Rectal smooth muscle tissue (tissue), 1 donor: ENCODE data around the gene USHBP1.

Source experiments
- H3K27ac ChIP-seq: one replicate; pipeline ENCODE4 v1.7.0; 2013; ENCODE audit warnings: low read depth, low read length, inconsistent platforms
- H3K27me3 ChIP-seq: one replicate; pipeline ENCODE4 v1.7.0; 2013; ENCODE audit warnings: low read length; ENCODE audit not compliant: control insufficient read depth, insufficient read depth
- H3K36me3 ChIP-seq: one replicate; pipeline ENCODE4 v1.7.0; 2013; ENCODE audit warnings: low read length; ENCODE audit not compliant: control insufficient read depth, insufficient read depth
- H3K4me1 ChIP-seq: one replicate; pipeline ENCODE4 v1.7.0; 2013; ENCODE audit warnings: low read length; ENCODE audit not compliant: control insufficient read depth, insufficient read depth
- H3K4me3 ChIP-seq: one replicate; pipeline ENCODE4 v1.7.0; 2013; ENCODE audit warnings: low read length
- H3K9ac ChIP-seq: one replicate; pipeline ENCODE4 v1.7.0; 2013; ENCODE audit warnings: low read length

Gene USHBP1

GRCh38 chr19:17205237-17206140 lies 59.1 kb downstream of the USHBP1 start:
- Histone ChIP-seq H3K27me3 (no peaks in the 10 kb centered on the region), H3K4me1 (no peaks in the 10 kb centered on the region), H3K4me3 (no peak overlapping the region), H3K27ac (no peak overlapping the region), H3K9ac (no peak overlapping the region), H3K36me3 (peaks cover 42% of the 10 kb centered on the region)

- Histone ChIP-seq H3K27ac (no peak overlapping the region), H3K4me1 (no peaks in the 10 kb centered on the region), H3K36me3 (peaks cover 35% of the 10 kb centered on the region), H3K4me3 (no peak overlapping the region), H3K27me3 (no peaks in the 10 kb centered on the region), H3K9ac (no peak overlapping the region)
These were observed 61.8 kb downstream of the USHBP1 start for GRCh38 chr19:17202713-17203112.

GRCh38 chr19:17202249-17202648 lies 62.3 kb downstream of the USHBP1 start:
- H3K36me3 ChIP-seq: peaks cover 37% of the 10 kb centered on the region
- H3K27me3 ChIP-seq: no peaks in the 10 kb centered on the region
- no peak overlapping the region for H3K27ac ChIP-seq
- no peak overlapping the region for H3K9ac ChIP-seq
- no peak overlapping the region for H3K4me3 ChIP-seq
- no peaks in the 10 kb centered on the region for H3K4me1 ChIP-seq

GRCh38 chr19:17200408-17201079 lies 64.0 kb downstream of the USHBP1 start:
- Histone ChIP-seq H3K27me3 (no peaks in the 10 kb centered on the region), H3K27ac (no peak overlapping the region), H3K36me3 (peaks cover 33% of the 10 kb centered on the region), H3K9ac (no peak overlapping the region), H3K4me3 (no peak overlapping the region), H3K4me1 (no peaks in the 10 kb centered on the region)
